Middle frontal gyrus (tissue), 1 donor: ENCODE results near the gene FAM170A.

ENCODE experiments used
- DNase-seq: peaks from one replicate; pipeline ENCODE4 v3.0.0-alpha.2; 2015; ENCODE audit warnings: low spot score; ENCODE audit errors: extremely low spot score

FAM170A gene, protein sequence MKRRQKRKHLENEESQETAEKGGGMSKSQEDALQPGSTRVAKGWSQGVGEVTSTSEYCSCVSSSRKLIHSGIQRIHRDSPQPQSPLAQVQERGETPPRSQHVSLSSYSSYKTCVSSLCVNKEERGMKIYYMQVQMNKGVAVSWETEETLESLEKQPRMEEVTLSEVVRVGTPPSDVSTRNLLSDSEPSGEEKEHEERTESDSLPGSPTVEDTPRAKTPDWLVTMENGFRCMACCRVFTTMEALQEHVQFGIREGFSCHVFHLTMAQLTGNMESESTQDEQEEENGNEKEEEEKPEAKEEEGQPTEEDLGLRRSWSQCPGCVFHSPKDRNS

DNA sequence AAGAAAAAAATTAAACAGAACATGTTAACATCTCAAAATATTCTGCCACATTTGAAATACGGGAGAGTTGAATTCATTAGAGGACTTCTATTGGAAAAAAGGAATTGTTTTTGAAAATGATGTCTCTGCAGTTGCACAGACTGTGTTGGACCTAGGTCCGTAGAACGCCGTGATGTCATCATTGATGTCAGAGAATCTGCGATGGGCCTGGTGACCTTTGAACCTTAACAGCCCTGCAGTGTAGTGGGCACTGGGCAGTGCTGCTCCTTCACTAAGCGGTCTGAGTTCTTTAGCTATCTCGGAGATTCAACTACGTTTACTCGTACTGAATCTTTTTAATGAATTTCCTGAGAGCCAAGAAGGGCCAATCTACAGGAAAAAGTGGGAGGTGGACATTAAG is at the start of gene FAM170A:
TSS of gene FAM170A (plus strand) at position 220 of the 400 bp plus-strand sequence. CDS start 211 bp downstream, outside the sequence.
- no peak for DNase-seq

DNA sequence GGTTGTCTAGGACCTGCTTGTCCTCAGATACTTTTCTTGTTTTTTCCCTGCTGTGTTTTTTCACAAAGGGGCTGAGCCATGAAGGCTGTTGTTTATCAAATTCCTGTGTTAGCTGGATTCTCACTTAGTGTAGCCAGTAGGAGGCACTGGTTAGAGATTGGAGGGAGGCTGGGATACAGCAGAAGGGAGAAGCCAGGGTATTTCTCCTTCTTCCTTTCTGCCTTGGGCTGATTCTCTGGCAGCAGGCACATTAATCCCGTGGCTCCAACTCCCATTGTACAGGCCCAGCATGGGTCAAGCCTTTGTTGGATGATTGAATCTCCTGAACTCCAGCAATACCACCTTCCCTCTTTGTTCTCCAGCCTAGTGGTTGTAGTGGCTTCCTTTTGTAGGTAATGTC is 46.4 kb upstream of the FAM170A start:
- no peak for DNase-seq

DNA sequence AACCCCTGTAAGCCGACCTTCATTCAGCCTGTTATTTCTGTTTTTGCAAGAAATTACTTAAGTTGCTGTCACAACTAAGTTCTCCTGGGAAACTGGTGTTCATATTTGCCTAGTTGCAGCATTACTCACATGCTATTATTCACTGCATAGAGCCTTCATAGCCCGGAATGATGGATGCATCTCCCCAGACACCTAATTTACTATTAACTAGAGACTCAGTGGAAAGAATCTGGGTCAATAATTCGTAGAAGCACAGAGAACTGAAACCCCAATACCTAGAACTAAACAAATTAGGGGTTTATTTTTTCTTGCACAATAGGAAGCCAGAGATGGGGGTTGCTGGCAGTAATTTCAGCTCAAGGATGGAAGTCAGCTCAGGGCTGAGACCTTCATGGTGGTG is 45.7 kb upstream of the FAM170A start:
- DNase-seq: no peak

DNA sequence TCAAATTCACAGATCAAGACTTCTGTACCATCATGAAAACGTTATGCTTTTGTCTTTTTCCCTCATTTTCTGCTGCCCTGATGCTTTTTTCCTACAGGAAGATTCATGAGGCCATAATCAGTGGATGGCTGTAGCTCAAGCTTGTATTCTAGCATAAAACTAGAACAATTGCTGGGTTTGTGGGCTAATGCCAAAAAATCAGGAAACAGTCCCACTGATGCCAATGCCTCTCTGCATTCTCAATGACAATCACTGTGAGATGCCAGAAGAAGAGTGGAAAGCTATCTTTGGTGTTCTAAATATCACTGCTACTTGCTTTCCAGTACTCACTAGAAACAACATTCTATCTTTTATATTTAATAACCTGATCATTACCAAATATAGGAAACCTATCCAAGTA is 33.3 kb upstream of the FAM170A start:
- peak; percentile 58 for DNase-seq

DNA sequence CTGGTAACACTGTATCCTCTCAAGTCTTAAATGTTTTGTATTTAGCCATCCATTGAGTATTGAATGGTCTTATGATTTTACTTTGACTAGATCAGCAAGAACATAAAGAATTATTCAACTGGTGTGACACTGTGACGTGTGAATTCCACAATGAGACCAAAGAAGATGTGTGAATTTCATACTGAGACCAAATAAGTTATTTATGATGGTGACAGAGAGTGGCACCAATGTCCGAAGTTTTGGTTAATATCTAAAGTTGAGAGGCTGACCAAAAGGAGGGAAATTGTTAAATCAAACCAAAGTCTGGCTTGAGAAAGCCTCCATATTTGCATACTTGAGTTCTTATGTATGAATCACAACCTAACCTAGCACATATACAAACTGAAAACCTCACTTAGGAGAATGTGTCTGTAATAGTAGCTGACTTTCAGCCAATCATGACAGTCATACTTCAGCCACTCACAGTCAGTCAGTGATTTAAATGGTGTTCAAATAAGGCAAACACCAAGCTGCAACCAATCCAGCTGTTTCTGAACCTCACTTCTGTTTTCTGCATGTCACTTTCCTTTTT is 31.5 kb upstream of the FAM170A start:
- no peak for DNase-seq

DNA sequence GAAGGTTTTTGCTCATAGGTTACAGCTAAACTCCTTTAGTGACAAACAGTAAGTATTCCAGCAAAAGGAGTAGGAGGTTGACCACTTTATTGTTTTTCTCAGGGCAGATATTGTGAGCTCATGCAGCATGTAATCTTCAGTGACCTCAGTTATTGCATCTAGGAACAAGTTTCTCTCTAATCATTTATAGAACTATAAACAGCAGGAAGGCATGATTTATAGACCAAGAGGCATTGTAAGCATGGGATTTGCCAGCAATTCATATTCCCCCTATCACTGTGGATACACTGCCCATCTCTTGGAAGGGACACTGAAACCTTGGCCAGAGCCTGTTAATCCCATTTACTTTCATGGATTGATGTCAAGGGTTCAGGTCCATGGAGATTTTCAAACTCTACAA is 15.4 kb upstream of the FAM170A start:
- no peak for DNase-seq

DNA sequence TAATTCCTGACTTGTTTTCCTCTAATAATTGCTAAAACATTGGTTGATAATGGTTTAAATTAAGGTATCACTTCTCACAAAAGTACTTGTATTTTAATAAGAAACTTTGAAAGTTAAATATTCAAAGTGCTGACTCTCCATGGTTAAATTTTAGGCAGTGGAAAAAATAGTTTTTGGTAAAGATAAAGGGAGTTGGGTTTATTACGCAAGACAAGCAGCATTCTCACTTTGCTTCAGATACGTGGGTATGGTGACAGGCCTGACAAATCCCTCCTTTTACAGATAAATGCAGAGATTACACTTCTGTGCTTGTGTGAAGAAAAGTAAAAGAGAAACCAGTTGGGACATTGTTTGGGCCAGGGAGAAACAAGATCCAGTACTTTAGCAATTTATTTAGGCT is 14.5 kb upstream of the FAM170A start:
- DNase-seq: no peak

DNA sequence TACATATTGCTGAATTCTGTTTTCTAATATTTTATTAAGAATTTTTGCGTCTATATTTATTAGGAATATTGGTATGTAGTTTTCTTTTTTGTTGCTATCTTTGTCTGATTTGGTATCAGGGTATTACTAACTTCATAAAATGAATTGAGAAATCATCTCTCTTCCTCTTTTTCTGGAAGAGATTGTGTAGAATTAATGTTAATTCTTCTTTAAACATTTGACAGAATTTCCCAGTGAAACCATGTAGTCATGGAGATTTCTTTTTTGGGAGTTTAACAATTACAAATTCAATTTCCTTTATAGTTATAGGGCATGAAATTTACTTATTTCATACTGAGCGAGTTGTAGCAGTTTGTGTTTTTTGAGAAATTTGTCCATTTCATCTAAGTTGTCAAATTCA is 3.3 kb upstream of the FAM170A start:
- DNase-seq: no peak

DNA sequence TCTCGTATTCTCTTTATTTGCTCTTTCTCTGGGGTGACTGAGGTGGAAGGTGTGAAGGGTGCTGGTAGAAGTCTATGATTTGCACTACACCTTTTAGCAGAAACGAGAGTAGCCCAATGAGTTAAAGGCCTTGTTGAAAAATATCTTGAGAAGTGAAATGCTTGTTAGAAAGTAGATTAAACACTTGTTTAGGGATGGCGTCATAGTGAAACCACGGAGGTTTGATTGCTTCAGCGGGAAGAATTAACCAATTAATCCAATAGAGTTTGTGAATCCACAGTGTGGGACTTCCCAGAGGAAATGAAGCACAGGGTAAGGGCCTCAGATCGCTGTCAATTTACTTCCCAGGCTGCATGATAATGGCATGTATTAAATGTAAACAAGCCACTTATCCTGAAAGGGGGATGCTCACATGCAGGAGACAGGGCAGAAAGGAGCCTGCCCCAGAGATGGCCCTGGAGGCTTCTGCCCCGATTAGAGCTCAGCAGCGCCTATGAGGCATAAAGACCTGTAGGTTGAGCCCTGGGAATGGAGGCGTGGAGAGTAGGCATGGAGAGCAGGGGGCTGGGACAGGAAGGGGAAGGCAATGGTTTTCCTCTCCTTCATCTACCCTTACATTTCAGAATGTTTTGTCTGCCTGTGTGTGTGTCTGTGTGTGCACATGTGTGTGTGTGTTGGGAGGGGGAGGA is 1.5 kb downstream of the FAM170A start:
- no peak for DNase-seq

DNA sequence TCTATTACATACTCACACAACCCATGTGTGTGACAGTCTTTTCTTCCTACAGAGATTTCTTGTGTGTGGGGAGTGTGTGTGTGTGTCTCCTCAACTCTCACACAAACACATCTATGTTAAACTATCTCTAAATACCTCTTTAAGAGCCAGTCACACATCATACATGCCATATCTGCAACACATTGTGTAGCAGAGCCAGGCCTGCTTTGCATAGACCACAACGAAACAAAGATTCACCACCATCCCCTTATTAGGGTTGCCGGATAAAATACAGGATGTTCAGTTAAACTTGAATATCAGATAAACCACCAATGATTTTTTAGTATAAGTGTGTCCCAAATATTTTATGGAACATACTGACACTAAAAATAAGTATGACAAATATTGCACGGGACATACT is 2.3 kb downstream of the FAM170A start:
- DNase-seq: no peak

DNA sequence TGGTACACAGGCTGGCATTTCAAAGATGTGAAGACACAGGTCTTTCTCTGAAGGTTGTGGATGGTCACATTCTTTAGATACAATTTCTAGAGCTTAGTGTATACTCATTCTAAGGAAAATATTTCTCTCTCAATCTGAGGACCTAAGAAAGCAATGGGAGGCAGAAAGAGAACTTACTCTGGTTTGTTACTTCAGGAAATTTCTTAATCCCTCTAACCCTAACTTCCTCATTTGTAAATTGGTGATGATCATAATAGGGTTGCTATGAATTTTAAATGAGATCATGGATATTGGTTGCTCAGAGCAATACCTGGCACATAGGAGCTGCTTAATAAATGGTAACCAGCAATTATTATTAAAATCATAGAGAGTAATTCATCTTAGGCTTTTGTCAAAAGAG is 22.1 kb downstream of the FAM170A start:
- DNase-seq: no peak

DNA sequence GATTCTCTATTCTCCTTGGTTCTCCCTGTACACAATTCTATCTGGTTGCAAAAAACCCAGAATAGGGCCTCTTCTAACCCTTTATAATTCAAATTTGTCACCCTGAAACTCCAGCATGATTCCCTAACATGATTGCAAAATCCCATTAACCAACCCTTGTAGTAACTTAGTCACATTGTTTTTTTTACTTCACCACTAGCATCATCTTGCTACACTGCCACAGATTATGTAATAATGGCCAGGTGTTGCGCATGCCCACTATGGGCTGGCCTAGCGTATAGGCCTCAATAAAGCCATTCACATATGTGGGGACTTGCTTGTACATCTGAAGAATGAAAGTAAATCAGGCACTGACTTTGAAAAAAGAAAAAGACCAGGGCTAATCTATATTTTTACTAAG is 25.7 kb downstream of the FAM170A start:
- no peak for DNase-seq

DNA sequence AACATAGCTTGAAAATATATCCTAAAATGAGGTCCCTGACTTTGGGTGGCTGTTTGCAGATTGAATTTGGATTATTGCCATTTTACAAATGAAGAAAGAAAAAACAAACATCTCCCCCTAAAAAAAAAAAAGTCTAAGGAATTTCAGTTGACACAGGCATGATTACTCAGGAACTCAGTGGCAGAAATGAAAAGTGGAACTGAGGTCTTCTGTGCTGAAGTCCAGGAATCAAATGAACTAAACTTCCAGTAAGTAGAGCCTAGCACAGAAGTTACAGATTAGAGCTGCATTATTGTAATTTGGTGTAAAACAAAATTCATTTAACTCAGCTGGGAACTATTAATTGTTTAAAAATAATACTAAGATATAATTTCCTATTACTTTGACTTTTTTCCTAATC is 26.7 kb downstream of the FAM170A start:
- DNase-seq: no peak

DNA sequence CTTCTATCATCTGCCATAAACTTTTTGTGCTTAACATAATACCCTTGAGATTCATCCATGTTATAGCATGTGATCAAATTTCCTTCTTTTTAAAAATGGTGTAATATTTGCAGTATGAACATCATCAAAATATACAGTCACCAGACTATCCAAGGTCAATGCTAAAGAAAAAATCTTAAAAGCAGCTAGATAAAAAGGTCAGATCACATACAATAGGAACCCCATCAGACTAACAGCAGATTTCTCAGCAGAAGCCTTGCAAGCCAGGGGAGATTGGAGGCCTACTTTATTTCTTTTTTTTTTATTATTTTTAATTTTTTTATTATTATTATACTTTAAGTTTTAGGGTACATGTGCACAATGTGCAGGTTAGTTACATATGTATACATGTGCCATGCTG is 37.2 kb downstream of the FAM170A start:
- no peak for DNase-seq

DNA sequence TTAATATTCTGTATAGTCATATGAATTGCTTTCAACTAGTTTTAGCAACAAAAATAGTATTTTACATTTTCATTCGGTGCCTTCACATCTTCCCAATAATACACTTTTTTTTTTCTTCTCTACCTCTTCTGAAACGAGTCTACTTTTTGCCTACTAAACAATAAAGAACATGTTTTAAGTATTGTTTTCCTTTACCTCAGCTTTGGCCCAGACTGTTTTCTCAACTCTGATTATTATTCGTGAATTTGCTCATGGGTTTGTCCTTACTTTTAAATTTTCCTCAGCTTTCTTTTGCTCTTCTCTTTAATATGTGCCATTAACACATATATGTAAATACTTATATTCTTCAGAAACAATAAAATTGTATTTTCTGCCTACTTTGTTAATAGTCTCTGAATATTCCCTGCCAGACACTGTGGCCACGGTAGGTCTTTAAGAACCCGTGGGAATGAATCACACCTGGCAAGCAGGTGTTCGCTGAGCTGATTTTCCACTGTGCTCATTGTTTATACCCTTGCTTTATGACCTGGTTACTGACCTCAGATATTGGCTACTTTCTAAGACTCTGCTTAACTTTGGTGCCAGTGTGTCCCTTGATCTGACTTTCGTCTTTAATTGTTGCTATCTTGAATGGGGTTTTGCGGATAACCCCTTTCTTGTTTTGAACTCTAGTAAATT is 49.1 kb downstream of the FAM170A start:
- no peak for DNase-seq

DNA sequence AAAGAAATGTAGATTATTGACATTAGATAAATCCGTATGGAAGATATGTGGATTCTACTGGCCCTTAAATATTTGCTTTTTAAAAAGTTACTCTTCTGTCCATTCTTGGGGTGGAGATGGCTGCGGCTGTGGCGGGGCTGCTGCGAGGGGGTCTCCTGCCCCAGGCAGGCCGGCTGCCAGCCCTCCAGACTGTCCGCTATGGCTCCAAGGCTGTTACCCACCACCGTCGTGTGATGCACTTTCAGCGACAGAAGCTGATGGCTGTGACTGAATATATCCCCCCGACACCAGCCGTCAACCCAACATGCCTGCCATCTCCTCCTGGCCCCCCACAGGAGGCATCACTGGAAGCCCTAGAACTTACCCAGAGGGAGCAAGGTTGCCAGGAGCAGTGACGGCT is 50.7 kb downstream of the FAM170A start:
- no peak for DNase-seq

DNA sequence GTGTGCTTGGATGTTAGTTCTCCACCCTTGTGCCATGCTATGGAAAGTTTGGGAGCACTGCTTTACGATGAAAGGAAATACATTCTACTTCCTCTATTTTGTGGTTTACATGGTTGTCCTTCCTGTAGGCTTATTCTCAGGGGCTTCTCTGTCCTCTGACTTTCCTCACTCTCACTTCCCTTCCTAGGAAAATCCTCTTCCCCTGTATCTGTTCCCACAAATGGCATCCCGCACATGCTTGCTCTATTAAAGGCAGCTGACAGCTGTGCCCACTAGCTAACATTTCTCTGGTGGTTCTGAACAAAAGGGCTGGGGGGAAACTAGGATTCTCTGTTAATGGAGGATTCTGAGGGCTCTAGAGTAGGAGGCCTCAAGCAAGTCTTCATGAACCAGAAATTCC is 52.4 kb downstream of the FAM170A start:
- no peak for DNase-seq

DNA sequence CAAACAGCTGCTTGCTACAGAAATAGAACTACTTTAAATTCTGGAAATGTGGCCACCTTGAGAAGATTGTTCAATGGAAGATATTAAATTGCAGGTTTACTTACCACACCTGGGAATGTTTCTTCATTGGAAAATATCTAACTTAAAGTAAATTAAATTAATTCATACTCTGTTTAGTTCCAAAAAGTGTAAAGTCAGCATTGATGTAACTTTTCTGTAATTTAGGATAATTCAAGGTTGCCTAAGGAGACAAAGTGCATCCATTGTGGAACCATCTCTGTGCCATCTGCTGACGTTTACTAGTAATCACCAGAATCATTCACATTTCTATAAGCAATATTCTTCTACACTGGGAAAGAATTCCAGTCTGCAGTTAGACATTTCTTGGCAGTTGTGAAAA is 53.0 kb downstream of the FAM170A start:
- no peak for DNase-seq
